HG02943 (cell line): ENCODE results near the gene SPR.

Experiments
- ATAC-seq: cut with Tn5 transposase; IDR thresholded peaks from one replicate; pipeline ENCODE4 v1.9.1; 2021; ENCODE audit warnings: mild to moderate bottlenecking, low read depth, moderate library complexity; ENCODE audit not compliant: unreplicated experiment

Gene SPR

DNA sequence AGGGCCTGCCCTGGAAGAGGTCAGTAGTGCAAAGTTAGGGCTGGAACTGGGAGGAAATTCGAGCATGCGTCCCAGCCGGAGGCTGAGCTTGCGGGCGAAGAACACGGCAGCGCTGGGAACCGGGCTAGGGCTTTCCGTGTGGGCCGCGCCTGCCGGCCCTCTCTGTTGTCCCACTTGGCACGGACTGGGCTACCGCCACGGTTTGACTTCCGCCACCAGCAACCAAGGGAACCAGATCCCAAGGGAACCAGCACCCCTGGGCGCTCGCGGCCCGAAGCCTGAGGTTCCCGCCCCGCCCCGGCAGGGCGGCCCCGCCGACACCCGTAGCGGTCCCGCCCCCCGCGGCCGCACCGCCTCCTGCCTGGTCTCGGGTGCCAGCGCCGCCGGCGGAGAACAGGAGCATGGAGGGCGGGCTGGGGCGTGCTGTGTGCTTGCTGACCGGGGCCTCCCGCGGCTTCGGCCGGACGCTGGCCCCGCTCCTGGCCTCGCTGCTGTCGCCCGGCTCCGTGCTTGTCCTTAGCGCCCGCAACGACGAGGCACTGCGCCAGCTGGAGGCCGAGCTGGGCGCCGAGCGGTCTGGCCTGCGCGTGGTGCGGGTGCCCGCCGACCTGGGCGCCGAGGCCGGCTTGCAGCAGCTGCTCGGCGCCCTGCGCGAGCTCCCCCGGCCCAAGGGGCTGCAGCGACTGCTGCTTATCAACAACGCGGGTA, at the start of gene SPR:
Gene SPR, plus strand, starts transcription at position 377 of the 708 bp plus-strand sequence. Its CDS starts 25 bp downstream, at position 402.
- no peak for ATAC-seq

- ATAC-seq, result no peak
Measured at GRCh38 chr2:72840066-72840465, 47.1 kb upstream of the SPR start.

DNA sequence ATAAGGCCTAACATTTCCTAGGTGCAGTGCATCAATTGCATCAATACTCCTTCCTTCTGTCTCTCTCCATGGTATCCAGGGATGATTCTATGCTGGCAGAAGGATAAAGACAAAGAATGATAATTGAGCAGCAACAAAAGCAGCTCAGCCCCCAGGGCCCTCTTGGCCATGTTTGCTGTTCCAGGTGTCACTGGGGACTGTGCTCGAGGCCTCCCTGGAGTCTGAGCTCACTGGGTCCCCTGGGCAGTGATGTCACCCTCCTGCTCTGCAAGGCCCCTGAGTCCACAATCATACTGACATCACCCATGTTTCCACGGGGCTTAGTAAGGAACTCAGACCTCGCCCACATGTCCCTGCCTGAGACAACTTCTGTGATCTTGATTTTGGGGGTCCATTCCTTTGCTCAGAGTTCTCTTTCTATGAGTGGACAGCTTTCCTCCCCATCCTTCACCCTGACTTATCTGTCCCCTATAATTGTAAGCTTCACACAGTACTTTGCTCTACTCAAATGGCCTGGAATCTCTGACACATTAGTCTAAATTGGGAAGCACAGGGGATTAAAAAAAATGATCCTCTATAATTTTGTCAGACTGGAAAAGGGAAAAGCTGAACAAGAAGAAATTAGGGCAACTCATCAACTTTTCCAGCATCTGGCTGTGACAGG, 45.6 kb upstream of the SPR start:
- ATAC-seq, result no peak

GRCh38 chr2:72843301-72843700, 43.9 kb upstream of the SPR start:
- ATAC-seq, result no peak

- ATAC-seq, result no peak
Measured at GRCh38 chr2:72846171-72847095, 40.8 kb upstream of the SPR start.

GRCh38 chr2:72847534-72848315, 39.5 kb upstream of the SPR start:
- ATAC-seq, result no peak

- no peak for ATAC-seq
Measured at GRCh38 chr2:72848436-72849137, 38.6 kb upstream of the SPR start.

GRCh38 chr2:72849138-72849462, 38.1 kb upstream of the SPR start:
- ATAC-seq, result no peak

- no peak for ATAC-seq
Measured at GRCh38 chr2:72851333-72851732, 35.9 kb upstream of the SPR start.

GRCh38 chr2:72859831-72860262, 27.4 kb upstream of the SPR start:
- ATAC-seq, result no peak

GRCh38 chr2:72862239-72862988, 24.8 kb upstream of the SPR start:
- peak; percentile 86 for ATAC-seq

DNA sequence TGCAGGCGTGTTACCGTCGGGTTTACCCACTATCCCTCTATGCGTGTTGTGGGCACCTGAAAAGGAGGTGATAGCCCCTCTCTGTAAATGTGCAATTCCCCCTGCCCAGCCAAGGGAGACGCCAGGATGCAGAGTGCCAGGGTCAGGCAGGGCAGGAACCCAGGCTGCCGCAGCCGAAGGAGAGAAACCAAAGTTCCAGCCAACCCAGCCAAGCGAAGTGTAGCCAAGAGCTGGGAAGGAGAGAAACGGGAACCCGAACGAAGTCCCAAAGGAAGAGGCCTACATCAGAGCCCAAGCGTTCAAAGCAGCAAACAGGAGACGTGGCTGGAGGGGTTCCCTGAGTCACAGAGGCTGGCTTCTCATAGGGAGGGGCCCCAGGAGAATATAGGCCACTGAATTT, 24.2 kb upstream of the SPR start:
- no peak for ATAC-seq

- ATAC-seq, result no peak
Measured at GRCh38 chr2:72864500-72864899, 22.7 kb upstream of the SPR start.

- ATAC-seq, result no peak
Measured at GRCh38 chr2:72871060-72871459, 16.1 kb upstream of the SPR start.

DNA sequence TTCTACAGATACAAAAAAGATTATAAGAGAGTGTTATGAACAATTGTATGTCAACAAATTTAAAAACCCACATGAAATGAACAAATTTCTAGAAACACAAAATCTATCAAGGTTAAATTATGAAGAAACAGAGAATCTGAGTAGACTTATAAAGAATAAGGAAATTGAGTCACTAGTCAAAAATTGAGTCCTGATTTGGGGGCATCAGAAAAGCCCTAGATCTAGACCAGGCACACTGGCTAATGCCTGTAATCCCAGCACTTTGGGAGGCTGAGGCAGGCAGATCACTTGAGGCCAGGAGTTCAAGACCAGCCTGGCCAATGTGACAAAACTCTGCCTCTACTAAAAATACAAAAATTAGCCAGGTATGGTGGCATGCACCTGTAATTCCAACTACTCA, 15.3 kb upstream of the SPR start:
- no peak for ATAC-seq

GRCh38 chr2:72883356-72883962, 3.7 kb upstream of the SPR start:
- ATAC-seq, result no peak

- no peak for ATAC-seq
Measured at GRCh38 chr2:72886505-72887031, 640 bp upstream of the SPR start.

- no peak for ATAC-seq
Measured at GRCh38 chr2:72887740-72888437, 681 bp downstream of the SPR start.
